Omental fat pad (tissue), 4 donors: ENCODE measurements around the gene RLN1. TPM values are rescaled to one million over a fixed set of nuclear protein-coding genes. Genes with fewer than 3 reads are reported as not detected.
A peak's percentile ranks its signal among the peaks of the same experiment; 100 is the strongest.
"Not testable (repeated sequence)": the region's sequence is repeated elsewhere in the genome, so short reads cannot be mapped to it uniquely, and the experiment has no call there.

Experiments
- ATAC-seq: fragments of 150-250 bp; one replicate; pipeline ENCODE4 v1.9.1; 2016; ENCODE audit warnings: mild to moderate bottlenecking, moderate library complexity; ENCODE audit not compliant: low FRiP score
- DNase-seq: peaks from one replicate; pipeline ENCODE4 v3.0.0-alpha.2; 2019; ENCODE audit warnings: low spot score
- total RNA-seq, 4 donors: library from RNA; depleted of rRNA; stranded (reverse); fragments of >200 nt; gene quantifications; one replicate each; pipeline ENCODE4 v1.1.0, GENCODE V29; 2016
- TF ChIP-seq, protein P1 (sequence below), 3 donors: fragments of 450-650 bp; IDR thresholded peaks; one replicate each; pipeline ENCODE4 v1.5.1; 2016 to 2017; ENCODE audit warnings: antibody characterized with exemption in 3 of 3, mild to moderate bottlenecking in 3 of 3, moderate library complexity in 2 of 3

The RLN1 gene
- total RNA-seq, 4 donors from 2014 or later, result not detected

DNA sequence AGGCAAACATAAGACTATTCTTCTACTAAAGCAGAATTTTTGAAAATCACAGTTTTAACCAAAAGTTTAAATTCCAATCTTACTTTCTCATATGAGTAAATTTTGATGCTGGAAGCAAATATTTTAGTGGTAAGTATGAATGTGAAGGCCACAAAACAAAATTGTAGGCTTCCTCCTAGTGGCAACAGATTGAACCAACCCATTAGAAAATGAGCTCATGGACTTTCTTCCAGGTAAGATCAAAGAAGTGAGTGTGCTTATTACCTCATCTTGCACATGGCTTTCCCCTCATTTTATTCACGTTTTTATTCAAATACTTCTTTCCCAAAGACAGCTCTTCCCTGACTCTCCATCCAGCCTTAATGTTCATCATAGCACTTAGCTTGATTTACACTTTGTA lies 18.6 kb downstream of the RLN1 start:
- TF ChIP-seq, protein P1, sequence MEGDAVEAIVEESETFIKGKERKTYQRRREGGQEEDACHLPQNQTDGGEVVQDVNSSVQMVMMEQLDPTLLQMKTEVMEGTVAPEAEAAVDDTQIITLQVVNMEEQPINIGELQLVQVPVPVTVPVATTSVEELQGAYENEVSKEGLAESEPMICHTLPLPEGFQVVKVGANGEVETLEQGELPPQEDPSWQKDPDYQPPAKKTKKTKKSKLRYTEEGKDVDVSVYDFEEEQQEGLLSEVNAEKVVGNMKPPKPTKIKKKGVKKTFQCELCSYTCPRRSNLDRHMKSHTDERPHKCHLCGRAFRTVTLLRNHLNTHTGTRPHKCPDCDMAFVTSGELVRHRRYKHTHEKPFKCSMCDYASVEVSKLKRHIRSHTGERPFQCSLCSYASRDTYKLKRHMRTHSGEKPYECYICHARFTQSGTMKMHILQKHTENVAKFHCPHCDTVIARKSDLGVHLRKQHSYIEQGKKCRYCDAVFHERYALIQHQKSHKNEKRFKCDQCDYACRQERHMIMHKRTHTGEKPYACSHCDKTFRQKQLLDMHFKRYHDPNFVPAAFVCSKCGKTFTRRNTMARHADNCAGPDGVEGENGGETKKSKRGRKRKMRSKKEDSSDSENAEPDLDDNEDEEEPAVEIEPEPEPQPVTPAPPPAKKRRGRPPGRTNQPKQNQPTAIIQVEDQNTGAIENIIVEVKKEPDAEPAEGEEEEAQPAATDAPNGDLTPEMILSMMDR (IDR thresholded peaks at IDR 0.05), result no peak
- ATAC-seq (no peak), DNase-seq (no peak)

DNA sequence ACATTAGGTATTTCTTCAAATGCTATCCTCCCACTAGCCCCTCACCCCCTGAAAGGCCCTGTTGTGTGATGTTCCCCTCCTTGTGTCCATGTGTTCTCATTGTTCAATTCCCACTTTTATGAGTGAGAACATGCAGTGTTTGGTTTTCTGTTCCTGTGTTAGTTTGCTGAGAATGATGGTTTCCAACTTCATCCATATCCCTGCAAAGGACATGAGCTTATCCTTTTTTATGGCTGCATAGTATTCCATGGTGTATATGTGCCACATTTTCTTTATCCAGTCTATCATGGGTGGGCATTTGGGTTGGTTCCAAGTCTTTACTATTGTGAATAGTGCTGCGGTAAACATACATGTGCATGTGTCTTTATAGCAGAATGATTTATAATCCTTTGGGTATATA lies 23.3 kb downstream of the RLN1 start:
- DNase-seq, ATAC-seq: not testable (repeated sequence)

DNA sequence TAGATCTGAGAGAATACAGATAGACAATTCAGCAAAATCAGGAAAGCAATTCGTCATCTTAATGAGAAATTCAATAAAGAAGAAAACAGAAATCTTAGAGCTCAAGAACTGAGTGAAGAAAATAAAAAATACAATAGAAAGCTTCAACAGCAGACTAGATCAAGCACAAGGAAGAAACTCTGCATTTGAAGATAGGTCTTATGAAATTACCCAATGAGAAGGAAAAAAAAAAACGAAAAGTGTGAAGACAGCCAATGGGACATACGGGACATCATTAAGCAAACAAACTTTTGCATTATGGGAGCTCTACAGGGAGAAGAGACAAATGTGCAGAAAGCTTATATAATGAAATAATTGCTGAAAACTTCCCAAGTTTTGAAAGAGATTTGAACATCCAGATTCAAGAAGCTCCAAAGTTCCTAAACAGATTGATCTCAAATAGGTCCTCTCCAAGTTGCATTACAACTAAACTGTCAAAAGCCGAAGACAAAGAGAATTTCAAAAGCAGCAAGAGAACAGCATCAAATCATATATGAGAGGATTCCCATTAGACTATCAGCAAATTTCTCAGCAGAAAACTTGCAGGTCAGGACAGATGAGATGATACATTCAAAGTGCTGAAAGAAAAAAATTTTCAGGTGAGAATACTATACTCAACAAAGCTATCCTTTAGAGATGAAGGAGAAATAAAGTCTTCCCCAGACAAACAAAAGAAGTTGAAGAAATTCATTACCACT lies 24.3 kb downstream of the RLN1 start:
- no peak for DNase-seq

DNA sequence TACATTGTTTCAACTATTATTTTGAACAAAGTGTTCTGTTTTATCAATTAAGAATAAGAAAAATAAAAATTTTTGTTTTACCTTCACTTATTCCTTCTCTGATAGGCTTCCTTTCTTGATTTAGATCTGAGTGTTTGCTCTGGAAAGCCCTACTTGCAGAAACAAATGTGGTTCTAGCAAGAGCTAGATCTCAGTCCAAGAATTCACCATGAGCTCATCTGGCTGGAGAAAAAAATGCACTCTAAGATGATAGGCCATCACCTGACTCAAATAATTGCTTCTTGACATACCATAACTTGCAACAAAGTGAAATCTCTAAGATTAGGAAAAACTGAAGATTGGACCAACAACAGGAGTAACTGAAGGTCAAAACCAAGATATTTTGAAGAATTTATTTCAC lies 28.8 kb downstream of the RLN1 start:
- DNase-seq, result no peak
- ATAC-seq, result no peak
- TF ChIP-seq, protein P1 (IDR thresholded peaks at IDR 0.05), result no peak

More for the DNA sequence above, 24.3 kb downstream of the RLN1 start:
- TF ChIP-seq, protein P1 (IDR thresholded peaks at IDR 0.05), result no peak
- no peak for ATAC-seq

DNA sequence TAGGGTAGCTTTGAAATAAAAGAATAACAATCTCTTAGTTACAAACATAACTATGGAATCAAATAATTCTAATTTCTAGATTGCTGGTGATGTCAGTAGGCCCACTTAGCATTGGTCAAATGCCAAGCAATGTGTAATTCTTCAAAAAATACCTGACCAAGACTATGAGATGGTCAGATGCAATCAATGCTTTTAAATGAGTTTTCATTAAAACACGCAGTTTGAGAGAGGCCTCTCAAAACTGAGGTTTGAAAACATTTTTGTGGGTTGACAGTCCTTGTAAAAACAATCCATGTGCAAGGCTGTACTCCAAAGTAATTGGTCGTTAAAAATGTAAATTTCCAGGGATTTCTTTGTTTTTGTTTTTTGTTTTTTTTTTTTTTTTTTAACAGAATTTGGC lies 33.9 kb downstream of the RLN1 start:
- TF ChIP-seq, protein P1 (IDR thresholded peaks at IDR 0.05), result no peak
- ATAC-seq (no peak), DNase-seq (no peak)

DNA sequence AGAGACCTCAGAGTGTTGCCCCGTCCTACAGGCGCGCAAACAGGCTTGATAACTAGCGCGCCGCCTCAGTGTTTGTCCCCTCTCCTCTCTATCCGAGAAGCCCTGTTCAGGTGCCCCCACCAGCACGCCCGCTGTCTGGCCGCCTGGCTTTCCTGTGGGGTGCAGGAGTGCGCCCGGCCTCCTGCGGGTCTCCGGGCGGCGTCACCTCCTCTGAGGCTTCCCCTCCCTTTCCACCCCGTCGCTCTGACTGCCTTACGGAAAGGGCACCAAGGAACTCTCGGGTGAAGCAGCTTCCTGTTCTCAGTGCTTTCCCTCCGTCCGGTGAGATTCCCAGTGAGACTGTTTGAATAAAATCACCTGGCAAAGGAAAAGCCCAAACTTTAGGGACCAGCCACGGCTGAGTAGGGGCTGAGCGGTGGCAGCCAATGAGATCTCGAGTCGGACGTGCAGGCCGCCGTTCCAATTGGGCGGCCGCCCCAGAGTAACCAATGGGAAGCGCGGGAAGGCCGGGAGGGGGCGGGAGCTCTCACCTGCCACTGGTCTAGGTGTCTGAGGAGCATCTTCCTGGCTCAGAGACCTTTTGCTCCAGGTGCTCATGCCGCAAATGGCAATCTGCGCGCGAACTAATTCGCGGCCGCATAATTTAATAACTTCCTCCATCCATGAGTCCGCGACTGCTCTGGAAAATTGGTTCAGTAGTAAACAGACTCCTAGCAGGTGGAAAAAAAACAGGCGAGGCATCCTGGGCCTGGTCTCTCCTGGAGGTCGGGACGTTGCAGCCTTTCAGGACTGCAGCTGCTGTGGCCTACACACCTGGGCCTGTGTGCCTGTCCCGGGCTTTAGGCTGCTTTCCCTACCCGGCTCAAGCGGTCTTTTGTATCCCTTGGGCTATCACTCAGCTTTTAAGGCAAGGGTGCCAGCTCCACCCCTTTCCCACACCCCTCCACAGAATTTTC lies 35.6 kb downstream of the RLN1 start, which contains the start of gene RLN2:
Gene RLN2, minus strand, starts transcription at position 877 of the 956 bp plus-strand sequence. Its CDS starts 136 bp downstream, at position 741.
- peak; percentile 98 for ATAC-seq
- not testable (repeated sequence) for DNase-seq

DNA sequence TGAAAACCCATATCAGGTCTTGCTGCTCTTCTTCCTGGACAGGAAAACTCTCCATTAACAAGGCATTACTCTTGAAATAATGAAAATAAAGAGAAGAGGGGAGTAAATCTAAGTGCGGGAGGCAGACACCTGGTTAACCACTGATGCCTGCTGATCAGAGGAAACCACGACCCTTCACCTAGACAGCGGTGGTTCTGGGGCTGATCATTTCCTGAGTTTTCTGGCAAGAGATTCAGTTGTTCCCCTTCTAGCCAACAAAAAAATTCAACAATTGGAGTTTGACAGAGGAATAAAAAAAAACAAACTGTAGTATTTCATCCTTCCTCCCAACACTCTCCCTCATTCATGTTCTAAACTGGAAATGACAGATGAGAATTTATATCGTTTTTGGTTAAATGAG lies 38.1 kb downstream of the RLN1 start:
- DNase-seq (no peak), ATAC-seq (no peak)
- TF ChIP-seq, protein P1 (IDR thresholded peaks at IDR 0.05), result no peak
